Measurements from ENCODE around the gene SMC1B. TPM values are rescaled to one million over a fixed set of nuclear protein-coding genes. Genes with fewer than 3 reads are reported as not detected.

Gene SMC1B
- total and polyA plus RNA-seq, 9 of the 15 experiments (the other 6 are each of a cell fraction or from before 2014, with no cell fraction given) = 0.03 TPM; not detected in 8

DNA sequence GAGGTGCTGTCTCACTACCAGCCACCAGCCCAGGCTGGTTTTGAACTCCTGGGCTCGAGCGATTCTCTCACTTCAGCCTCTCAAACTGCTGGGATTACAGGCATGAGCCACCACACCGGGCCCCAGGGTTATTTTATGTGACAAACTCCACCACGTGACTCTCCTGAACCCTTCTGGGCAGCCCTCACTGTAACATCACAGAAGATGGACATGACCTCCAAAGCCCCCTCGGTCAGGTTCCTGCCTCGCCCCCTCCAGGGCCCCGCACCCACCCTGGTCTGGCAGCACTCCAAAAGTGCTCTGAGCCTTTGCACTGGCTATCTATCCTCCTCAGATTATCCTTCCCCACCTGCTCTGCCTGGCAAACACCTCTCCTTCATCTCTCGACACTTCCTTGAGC lies 43.4 kb upstream of the SMC1B start:
- H4K20me1 ChIP-seq (replicated peaks; ENCODE audit: control insufficient read depth, insufficient read depth, low read length) = no peaks in the 10 kb centered on the region
- H2AFZ ChIP-seq (ENCODE audit: low read depth, low read length) = no peak overlapping the region
- ATAC-seq (no peak), FAIRE-seq (no peak), DNase-seq (ENCODE audit: extremely low read depth in 1 of 4, low spot score in 3 of 4) (no peak)
- 9% methylated on average over 5 of the region's 8 CpGs for WGBS (ENCODE audit: insufficient coverage, low coverage, missing lambda C conversion rate)
- in situ Hi-C loops (cut with MboI) = loop anchor here (10.0 kb wide), 1 partner anchor 352 kb away; no protein-coding TSS in a partner anchor
- peaks cover 4 to 46% of the 10 kb centered on the region in 2 experiments; a peak in 3 of 5 replicates for H3K27me3 ChIP-seq (ENCODE audit: control insufficient read depth in 2 of 2, insufficient read depth in 2 of 2, low read length in 2 of 2)
- POLR2A ChIA-PET = no interaction called here
- no peaks in the 10 kb centered on the region for H3K36me3 ChIP-seq (ENCODE audit: control insufficient read depth, insufficient read depth, low read length)
- no peaks in the 10 kb centered on the region for H3K79me2 ChIP-seq (ENCODE audit: control insufficient read depth, insufficient read depth, low read length)
- CTCF ChIA-PET (ENCODE audit: low intra/inter-chr PET ratio) = no interaction called here
- no peak overlapping the region for H3K9ac ChIP-seq (ENCODE audit: insufficient read depth in 1 of 2, low read depth in 2 of 2, low read length in 2 of 2)
- no peak overlapping the region for H3K27ac ChIP-seq (ENCODE audit: extremely low read depth, low read depth, low read length)
- no peaks in the 10 kb centered on the region for H3K9me1 ChIP-seq (ENCODE audit: control insufficient read depth, insufficient read depth, low read length)
- intact Hi-C loops (cut with micrococcal nuclease) = no loop called here
- H3K4me1 ChIP-seq (replicated peaks in 1 of 2; ENCODE audit: control insufficient read depth in 2 of 2, insufficient read depth in 2 of 2, low read length in 2 of 2) = no peaks in the 10 kb centered on the region
- no peak overlapping the region for H3K4me2 ChIP-seq (ENCODE audit: insufficient read depth, low read length)
- peak; percentile 24; the same call in 1 of the 2 replicates for TF ChIP-seq NFIC (IDR thresholded peaks at IDR 0.05)
- no peak for TF ChIP-seq PPARD (CRISPR knock-in tag; IDR thresholded peaks at IDR 0.05)
- TF ChIP-seq, protein P1, sequence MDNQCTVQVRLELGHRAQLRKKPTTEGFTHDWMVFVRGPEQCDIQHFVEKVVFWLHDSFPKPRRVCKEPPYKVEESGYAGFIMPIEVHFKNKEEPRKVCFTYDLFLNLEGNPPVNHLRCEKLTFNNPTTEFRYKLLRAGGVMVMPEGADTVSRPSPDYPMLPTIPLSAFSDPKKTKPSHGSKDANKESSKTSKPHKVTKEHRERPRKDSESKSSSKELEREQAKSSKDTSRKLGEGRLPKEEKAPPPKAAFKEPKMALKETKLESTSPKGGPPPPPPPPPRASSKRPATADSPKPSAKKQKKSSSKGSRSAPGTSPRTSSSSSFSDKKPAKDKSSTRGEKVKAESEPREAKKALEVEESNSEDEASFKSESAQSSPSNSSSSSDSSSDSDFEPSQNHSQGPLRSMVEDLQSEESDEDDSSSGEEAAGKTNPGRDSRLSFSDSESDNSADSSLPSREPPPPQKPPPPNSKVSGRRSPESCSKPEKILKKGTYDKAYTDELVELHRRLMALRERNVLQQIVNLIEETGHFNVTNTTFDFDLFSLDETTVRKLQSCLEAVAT (IDR thresholded peaks at IDR 0.05) = no peak
- no peak for TF ChIP-seq SUPT5H (IDR thresholded peaks at IDR 0.05)
- TF ChIP-seq PHB (CRISPR knock-in tag; IDR thresholded peaks at IDR 0.05) = no peak
- H3K9me3 ChIP-seq (replicated peaks; ENCODE audit: control insufficient read depth, insufficient read depth, low read depth, low read length) = no peaks in the 10 kb centered on the region
- H3K4me3 ChIP-seq = no peak overlapping the region
- no TSS peak for BruUV-seq (replicated peaks)

DNA sequence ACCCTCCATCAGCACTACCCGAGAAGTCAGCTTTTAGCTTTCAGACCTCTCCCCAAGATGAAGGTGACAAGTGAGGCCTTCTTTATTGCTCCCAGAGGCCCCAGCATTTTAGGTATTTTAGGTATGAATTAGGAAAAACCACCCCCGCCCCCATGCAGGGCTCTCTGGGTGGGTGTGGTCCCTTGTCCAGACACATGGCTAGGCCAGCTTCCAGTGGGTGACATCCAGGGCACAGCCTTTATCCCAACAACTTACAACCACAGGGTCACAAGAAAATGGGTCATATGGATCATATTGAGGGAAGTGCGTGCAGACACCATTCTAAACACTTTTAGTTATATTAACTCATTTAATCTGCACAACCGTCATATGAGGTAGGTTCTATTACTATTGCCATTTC lies 42.2 kb upstream of the SMC1B start:
- ATAC-seq (no peak), DNase-seq (ENCODE audit: extremely low read depth in 1 of 4, low spot score in 3 of 4) (no peak), FAIRE-seq (no peak)
- Histone ChIP-seq H3K4me1 (replicated peaks in 1 of 2; ENCODE audit: control insufficient read depth in 2 of 2, insufficient read depth in 2 of 2, low read length in 2 of 2) (no peaks in the 10 kb centered on the region), H3K9ac (ENCODE audit: insufficient read depth in 1 of 2, low read depth in 2 of 2, low read length in 2 of 2) (no peak overlapping the region), H4K20me1 (replicated peaks; ENCODE audit: control insufficient read depth, insufficient read depth, low read length) (no peaks in the 10 kb centered on the region), H3K27ac (ENCODE audit: extremely low read depth, low read depth, low read length) (no peak overlapping the region), H3K9me1 (ENCODE audit: control insufficient read depth, insufficient read depth, low read length) (no peaks in the 10 kb centered on the region), H3K4me3 (no peak overlapping the region), H3K4me2 (ENCODE audit: insufficient read depth, low read length) (no peak overlapping the region), H3K27me3 (ENCODE audit: control insufficient read depth in 2 of 2, insufficient read depth in 2 of 2, low read length in 2 of 2) (peaks cover 4 to 45% of the 10 kb centered on the region in 2 experiments; a peak in 3 of 5 replicates), H3K36me3 (ENCODE audit: control insufficient read depth, insufficient read depth, low read length) (no peaks in the 10 kb centered on the region), H3K79me2 (ENCODE audit: control insufficient read depth, insufficient read depth, low read length) (no peaks in the 10 kb centered on the region), H3K9me3 (replicated peaks; ENCODE audit: control insufficient read depth, insufficient read depth, low read depth, low read length) (no peaks in the 10 kb centered on the region), H2AFZ (ENCODE audit: low read depth, low read length) (no peak overlapping the region)
- in situ Hi-C loops (cut with MboI) (loop anchor here (10.0 kb wide), 1 partner anchor 351 kb away; no protein-coding TSS in a partner anchor), intact Hi-C loops (cut with micrococcal nuclease) (no loop called here)
- ChIA-PET POLR2A (no interaction called here), CTCF (ENCODE audit: low intra/inter-chr PET ratio) (no interaction called here)
- BruUV-seq (replicated peaks) = no TSS peak
- 6% methylated on average over 4 of the region's 4 CpGs for WGBS (ENCODE audit: insufficient coverage, low coverage, missing lambda C conversion rate)
- TF ChIP-seq ETV1 (tag; conservative IDR thresholded peaks at IDR 0.05; ENCODE audit: low read depth) (no peak), TRIM28 (IDR thresholded peaks at IDR 0.05) (no peak), EWSR1 (IDR thresholded peaks at IDR 0.05; ENCODE audit: borderline replicate concordance, low read depth, partially characterized antibody) (no peak), ZBTB34 (CRISPR knock-in tag; IDR thresholded peaks at IDR 0.05) (no peak), CBX3 (IDR thresholded peaks at IDR 0.05; ENCODE audit: borderline replicate concordance in 1 of 2, low read length in 2 of 2) (no peak), POLR2A (conservative IDR thresholded peaks at IDR 0.05) (no peak), HDAC1 (IDR thresholded peaks at IDR 0.05) (no peak), ELF1 (tag; IDR thresholded peaks at IDR 0.05) (no peak)
- TF ChIP-seq, protein P2, sequence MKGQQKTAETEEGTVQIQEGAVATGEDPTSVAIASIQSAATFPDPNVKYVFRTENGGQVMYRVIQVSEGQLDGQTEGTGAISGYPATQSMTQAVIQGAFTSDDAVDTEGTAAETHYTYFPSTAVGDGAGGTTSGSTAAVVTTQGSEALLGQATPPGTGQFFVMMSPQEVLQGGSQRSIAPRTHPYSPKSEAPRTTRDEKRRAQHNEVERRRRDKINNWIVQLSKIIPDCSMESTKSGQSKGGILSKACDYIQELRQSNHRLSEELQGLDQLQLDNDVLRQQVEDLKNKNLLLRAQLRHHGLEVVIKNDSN (CRISPR knock-in tag; IDR thresholded peaks at IDR 0.05) = no peak
- TF ChIP-seq, protein P3, sequence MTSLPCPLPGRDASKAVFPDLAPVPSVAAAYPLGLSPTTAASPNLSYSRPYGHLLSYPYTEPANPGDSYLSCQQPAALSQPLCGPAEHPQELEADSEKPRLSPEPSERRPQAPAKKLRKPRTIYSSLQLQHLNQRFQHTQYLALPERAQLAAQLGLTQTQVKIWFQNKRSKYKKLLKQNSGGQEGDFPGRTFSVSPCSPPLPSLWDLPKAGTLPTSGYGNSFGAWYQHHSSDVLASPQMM (CRISPR knock-in tag; IDR thresholded peaks at IDR 0.05) = no peak

All from K562 (cell line).